DMS114 treated with DMSO at 0.1 percent for 48 hours (cell line): ENCODE data around the gene MUC4.
A peak's percentile ranks its signal among the peaks of the same experiment; 100 is the strongest.

Source experiments
- DNase-seq: peaks from one replicate; lab custom pipeline; 2025; ENCODE audit not compliant: unreplicated experiment; lab: John Stamatoyannopoulos, UW

The MUC4 gene

GRCh38 chr3:195811756-195812155 lies at the start of gene MUC4:
MUC4 (minus strand) TSS chr3:195811929; CDS start chr3:195811817, 112 bp downstream.
- DNase-seq, result no peak

GRCh38 chr3:195860456-195860855 lies 48.7 kb upstream of the MUC4 start:
- no peak for DNase-seq

GRCh38 chr3:195859846-195860411 lies 48.2 kb upstream of the MUC4 start:
- DNase-seq, result no peak

- DNase-seq, result peak; percentile 27
These were observed 47.5 kb upstream of the MUC4 start for GRCh38 chr3:195859061-195859845.

- DNase-seq, result no peak
These were observed 44.8 kb upstream of the MUC4 start for GRCh38 chr3:195856410-195857084.

- DNase-seq, result no peak
These were observed 44.0 kb upstream of the MUC4 start for GRCh38 chr3:195855471-195856409.

- DNase-seq, result no peak
These were observed 43.0 kb upstream of the MUC4 start for GRCh38 chr3:195854628-195855294.

GRCh38 chr3:195853996-195854395 lies 42.3 kb upstream of the MUC4 start:
- no peak for DNase-seq

GRCh38 chr3:195853036-195853435 lies 41.3 kb upstream of the MUC4 start:
- no peak for DNase-seq

GRCh38 chr3:195850857-195851543 lies 39.3 kb upstream of the MUC4 start:
- peak; percentile 88 for DNase-seq

GRCh38 chr3:195849322-195850074 lies 37.8 kb upstream of the MUC4 start:
- DNase-seq, result no peak

- no peak for DNase-seq
These were observed 35.6 kb upstream of the MUC4 start for GRCh38 chr3:195847055-195847950.

- no peak for DNase-seq
These were observed 33.8 kb upstream of the MUC4 start for GRCh38 chr3:195845483-195845882.

- no peak for DNase-seq
These were observed 33.0 kb upstream of the MUC4 start for GRCh38 chr3:195844671-195845218.

- DNase-seq, result no peak
These were observed 27.7 kb upstream of the MUC4 start for GRCh38 chr3:195839260-195840010.

- DNase-seq, result no peak
These were observed 27.0 kb upstream of the MUC4 start for GRCh38 chr3:195838714-195839113.

GRCh38 chr3:195836476-195837135 lies 24.9 kb upstream of the MUC4 start:
- no peak for DNase-seq
